DMS79 treated with DMSO at 0.1 percent for 48 hours (cell line): ENCODE results near the gene GPR39.

Source experiments
- DNase-seq: peaks from one replicate; lab custom pipeline; 2025; lab: John Stamatoyannopoulos, UW

GPR39 gene

GRCh38 chr2:132414081-132414480, 2.5 kb upstream of the GPR39 start:
- no peak for DNase-seq

- DNase-seq = peak; percentile 36
Observed at GRCh38 chr2:132415256-132415914, 1.2 kb upstream of the GPR39 start.

- DNase-seq = peak; percentile 96
Observed at GRCh38 chr2:132415915-132416722, 486 bp upstream of the GPR39 start.

GRCh38 chr2:132417430-132418035, 928 bp downstream of the GPR39 start:
- peak; percentile 45 for DNase-seq

- peak; percentile 77 for DNase-seq
Observed at GRCh38 chr2:132419235-132419634, 2.6 kb downstream of the GPR39 start.

- peak; percentile 63 for DNase-seq
Observed at GRCh38 chr2:132419941-132420340, 3.3 kb downstream of the GPR39 start.

GRCh38 chr2:132420816-132421805, 4.5 kb downstream of the GPR39 start:
- peak; percentile 78 for DNase-seq

GRCh38 chr2:132422736-132423135, 6.1 kb downstream of the GPR39 start:
- DNase-seq = peak; percentile 52

- DNase-seq = no peak
Observed at GRCh38 chr2:132424526-132425121, 8.0 kb downstream of the GPR39 start.

GRCh38 chr2:132426033-132426432, 9.4 kb downstream of the GPR39 start:
- DNase-seq = no peak

- DNase-seq = no peak
Observed at GRCh38 chr2:132426656-132427055, 10.1 kb downstream of the GPR39 start.

- no peak for DNase-seq
Observed at GRCh38 chr2:132429351-132429750, 12.7 kb downstream of the GPR39 start.

- no peak for DNase-seq
Observed at GRCh38 chr2:132429941-132430573, 13.5 kb downstream of the GPR39 start.

- no peak for DNase-seq
Observed at GRCh38 chr2:132430895-132431294, 14.3 kb downstream of the GPR39 start.

- no peak for DNase-seq
Observed at GRCh38 chr2:132437852-132438669, 21.5 kb downstream of the GPR39 start.

- DNase-seq = no peak
Observed at GRCh38 chr2:132438691-132439090, 22.1 kb downstream of the GPR39 start.

GRCh38 chr2:132439703-132440398, 23.2 kb downstream of the GPR39 start:
- DNase-seq = no peak

- DNase-seq = no peak
Observed at GRCh38 chr2:132441051-132441450, 24.4 kb downstream of the GPR39 start.

- DNase-seq = no peak
Observed at GRCh38 chr2:132442278-132442677, 25.7 kb downstream of the GPR39 start.
